GM18502 (cell line): ENCODE results near the gene ADRA2C.

Experiments used
- ATAC-seq: cut with Tn5 transposase; IDR thresholded peaks from one replicate; pipeline ENCODE4 v1.9.1; 2021; ENCODE audit warnings: mild to moderate bottlenecking; ENCODE audit not compliant: unreplicated experiment, poor library complexity

The ADRA2C gene

DNA sequence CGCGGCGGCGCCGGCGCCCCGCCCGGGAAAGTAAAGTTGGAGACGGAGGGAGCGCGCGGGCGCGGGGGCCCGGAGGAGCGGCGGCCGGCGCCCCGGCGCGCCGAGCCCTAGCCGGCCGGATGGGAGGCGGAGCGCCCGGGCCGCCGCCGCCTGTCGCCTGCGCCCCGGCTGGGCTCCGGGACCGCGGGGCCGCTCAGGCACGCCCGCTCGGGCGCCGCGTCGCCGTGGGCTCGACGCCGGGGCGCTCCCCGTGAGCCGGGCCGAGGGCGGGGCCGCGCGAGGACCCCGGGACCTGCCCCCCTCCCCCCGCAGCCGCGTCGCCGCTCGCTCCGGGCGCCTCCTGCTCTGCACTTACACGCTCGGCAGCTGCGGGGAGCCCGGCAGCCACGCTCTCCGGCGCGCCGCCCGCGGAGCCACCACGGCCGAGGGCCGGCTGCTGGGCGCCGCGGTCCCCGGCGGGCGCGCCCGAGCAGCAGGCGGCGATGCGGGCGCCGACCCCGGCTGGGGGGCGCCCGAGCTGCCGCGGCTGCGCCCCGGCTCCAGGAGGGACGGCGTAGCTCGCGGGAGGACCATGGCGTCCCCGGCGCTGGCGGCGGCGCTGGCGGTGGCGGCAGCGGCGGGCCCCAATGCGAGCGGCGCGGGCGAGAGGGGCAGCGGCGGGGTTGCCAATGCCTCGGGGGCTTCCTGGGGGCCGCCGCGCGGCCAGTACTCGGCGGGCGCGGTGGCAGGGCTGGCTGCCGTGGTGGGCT is at the start of gene ADRA2C:
ADRA2C (plus strand) TSS at position 350 of the 749 bp plus-strand sequence; CDS start at position 572, 222 bp downstream.
- no peak for ATAC-seq

DNA sequence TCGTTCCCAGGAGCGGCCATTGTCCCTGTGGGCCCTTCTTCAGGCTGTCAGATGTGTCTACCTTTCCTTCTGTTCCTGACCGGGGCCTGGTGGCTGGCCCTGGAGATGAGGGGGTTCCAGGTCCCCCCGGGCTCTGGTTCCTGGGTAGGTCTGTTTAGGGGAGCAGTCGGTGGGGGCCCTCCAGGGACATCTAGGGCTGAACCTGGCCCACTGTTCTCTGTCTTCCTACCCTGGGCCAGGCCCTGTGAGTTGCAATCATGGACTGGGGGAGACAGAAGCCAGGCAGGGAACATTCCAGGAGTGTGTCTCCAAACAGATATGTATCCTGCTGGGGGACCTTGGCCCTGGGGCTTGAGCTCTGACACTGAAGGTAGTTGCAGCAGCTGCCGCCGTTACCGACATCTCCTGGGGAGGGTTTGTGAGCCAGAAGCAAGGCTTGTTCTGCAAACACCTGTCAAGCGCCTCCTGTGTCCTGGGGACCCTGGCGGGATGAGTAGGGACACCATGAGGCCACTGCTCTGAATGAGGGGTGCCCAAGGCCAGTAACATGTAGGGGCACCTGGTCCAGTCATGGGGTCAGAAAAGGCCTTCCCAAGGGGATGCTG is 49.5 kb upstream of the ADRA2C start:
- ATAC-seq: no peak

DNA sequence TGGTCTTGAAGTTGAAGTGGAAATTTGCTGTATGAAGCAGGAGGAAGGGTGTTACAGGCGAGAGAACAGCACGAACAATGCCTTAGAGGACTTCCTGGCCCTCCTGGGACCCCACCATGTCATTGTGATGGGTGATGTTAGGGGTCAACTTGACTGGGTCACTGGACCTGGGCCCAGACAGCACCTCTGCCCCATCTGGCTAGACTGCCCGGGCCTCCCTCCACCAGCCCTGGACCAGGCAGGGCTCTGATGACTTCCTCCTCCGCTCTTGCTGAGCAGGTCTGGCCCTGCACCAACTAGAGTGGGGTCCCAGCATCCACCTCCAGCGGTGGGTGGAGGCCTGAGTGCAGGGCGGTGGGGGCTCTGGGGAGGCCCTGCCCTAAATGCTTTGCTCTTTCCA is 48.9 kb upstream of the ADRA2C start:
- no peak for ATAC-seq

- no peak for ATAC-seq
Measured at GRCh38 chr4:3718462-3718861, 47.7 kb upstream of the ADRA2C start.

- no peak for ATAC-seq
Measured at GRCh38 chr4:3719191-3719590, 47.0 kb upstream of the ADRA2C start.

DNA sequence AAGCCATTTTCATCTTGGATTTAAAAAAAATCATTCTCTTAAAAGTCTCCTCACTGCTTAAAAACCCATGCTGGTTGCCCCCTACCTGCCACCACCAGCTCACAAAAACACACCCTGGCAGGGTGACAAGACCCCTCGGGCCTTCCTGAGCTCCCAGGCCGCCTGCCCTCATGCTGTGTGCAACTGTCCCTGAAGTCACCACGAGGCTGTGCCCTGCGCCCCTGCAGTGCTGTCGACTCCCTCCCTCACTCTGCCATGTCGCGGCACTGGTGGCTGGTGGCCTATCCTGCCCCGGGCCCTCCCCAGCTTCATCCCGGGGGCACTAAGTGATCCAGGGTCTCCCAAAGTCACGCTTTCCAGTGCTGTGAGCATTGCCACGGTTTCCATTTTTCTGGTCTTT is 46.3 kb upstream of the ADRA2C start:
- ATAC-seq: no peak

- no peak for ATAC-seq
Measured at GRCh38 chr4:3720466-3720865, 45.7 kb upstream of the ADRA2C start.

- ATAC-seq: no peak
Measured at GRCh38 chr4:3721186-3721585, 45.0 kb upstream of the ADRA2C start.

- no peak for ATAC-seq
Measured at GRCh38 chr4:3721627-3722026, 44.6 kb upstream of the ADRA2C start.

GRCh38 chr4:3722446-3723231 is 43.5 kb upstream of the ADRA2C start:
- ATAC-seq: no peak

DNA sequence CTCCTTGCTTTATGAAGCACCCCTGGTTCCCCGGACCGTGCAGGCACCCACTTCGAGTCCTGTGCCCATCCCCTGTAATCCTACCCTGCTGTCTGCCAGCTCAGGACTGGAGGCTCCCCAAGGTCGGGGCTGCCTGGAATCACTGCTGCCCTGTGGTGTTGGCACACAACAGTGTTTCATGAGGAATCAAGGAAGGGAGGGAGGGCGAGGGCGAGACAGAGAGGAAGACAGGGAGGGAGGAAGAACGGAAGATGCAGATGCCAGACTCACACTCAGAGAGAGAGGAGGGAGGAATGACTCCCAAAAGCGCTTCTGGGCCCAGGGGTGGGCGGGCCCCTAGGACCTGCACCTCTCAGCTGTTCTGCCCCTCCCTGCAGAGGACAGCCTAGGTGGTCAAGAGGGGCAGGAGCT is 42.9 kb upstream of the ADRA2C start:
- ATAC-seq: no peak

DNA sequence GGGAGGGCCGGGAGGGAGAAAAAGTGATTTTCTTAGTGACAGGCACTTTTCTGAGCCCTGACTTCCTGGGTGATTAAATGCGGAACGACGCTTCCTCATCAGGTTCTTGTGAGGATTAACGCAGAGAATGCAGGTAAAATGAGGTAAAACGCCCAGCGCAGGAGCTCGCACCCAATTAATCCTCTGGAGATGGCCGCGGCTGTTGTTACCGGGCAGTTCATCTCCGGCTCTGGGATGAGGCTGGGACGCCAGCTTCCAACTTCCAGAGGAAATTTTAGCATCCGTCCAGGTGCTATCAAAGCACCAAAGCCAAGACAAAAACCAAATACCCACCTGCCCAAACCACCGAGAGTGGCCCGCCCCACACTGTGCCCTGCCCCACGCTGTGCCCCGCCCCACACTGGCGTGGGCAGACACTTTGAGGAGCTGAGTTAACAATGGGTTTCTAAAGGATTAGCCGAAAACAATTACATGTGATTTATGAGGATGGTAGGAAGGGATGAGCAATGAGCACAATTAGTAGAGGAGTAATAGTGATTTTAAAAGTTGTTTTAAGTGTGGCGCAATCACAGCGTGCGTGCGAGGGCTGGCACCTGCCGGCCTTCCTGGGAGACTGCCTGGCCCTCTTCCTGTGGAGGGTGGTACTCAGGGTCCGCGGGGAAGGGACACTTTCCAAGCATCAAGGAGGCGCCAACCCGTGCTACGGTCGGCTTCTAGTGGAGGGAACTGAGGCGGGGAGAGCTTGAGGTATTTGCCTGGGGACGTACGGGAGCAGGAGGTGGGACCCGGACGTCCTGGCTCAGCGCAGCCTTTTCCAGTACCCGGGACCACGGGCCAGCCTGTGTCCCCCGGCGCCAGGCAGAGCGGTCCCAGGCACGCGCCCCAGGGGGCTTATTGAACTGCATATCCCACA is 41.6 kb upstream of the ADRA2C start:
- no peak for ATAC-seq

GRCh38 chr4:3725936-3726870 is 40.0 kb upstream of the ADRA2C start:
- no peak for ATAC-seq

- no peak for ATAC-seq
Measured at GRCh38 chr4:3727847-3728469, 38.2 kb upstream of the ADRA2C start.

DNA sequence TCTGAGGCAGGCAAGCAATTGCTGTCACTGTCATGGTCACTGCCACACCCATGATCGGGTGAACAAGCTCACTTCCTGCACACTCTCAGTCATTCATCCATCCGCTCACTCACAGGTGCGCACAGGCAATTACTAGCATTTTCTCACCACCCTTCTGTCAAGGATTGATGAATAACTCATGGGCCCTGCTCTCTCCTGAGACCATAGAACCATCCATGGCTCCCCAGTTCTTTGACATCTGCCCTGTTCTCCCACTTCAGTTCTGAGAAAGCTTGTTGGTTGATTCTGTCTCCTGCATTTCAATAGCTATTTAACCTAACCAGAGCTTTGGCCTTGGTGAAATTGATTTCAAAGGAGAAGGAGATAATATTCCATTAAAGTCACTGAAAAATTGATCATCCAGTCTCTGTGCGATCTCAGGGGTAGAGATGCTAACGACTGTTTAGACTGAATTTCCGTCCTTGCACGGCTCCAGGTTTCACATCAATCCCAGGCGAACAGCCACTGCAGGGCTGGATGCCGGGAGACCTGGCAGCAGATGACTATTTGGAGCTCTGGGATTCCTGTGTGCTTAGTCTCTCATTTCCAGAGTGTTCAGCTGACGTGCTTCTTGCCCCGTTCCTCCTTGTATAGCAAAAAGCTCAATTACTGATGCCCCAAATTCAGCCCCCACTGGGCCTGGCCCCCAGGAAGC is 36.9 kb upstream of the ADRA2C start:
- no peak for ATAC-seq

- ATAC-seq: no peak
Measured at GRCh38 chr4:3729882-3730226, 36.3 kb upstream of the ADRA2C start.

DNA sequence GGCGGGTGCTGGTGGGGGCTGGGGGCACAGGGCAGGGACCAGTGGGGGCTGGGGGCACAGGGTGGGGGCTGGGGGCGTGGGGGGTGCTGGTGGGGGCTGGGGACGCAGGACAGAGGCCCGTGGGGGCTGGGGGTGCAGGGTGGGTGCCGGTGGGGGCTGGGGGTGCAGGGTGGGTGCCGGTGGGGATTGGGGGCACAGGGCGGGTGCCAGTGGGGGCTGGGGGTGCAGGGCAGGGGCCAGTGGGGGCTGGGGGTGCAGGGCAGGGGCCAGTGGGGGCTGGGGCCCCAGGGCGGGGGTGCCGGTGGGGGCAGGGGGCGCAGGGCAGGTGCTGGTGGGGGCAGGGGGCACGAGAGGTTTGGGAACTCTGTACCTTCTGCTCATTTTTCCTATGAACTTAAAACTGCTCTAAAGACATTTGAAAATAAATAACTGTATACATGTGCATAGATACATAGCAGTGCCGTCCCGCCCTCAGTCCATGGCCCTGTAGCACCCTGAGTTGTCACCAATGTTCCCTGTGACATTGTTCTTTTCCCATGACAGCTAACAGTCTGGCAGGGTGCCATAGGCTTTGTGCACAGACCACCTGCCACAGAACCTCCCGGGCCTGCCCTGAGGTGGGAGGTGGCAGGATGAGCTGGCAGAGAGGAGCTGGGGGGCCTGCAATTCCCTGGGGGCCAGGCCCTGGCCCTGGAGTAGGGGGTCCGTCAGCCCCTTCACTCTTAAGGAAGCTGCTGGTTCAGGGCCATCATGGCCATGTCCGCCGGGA is 35.6 kb upstream of the ADRA2C start:
- ATAC-seq: no peak
